ENCODE results near the gene CDC42BPA. TPM values are rescaled to one million over a fixed set of nuclear protein-coding genes. Genes with fewer than 3 reads are reported as not detected.
"Not testable (repeated sequence)": the region's sequence is repeated elsewhere in the genome, so short reads cannot be mapped to it uniquely, and the experiment has no call there.

Gene CDC42BPA
- total and polyA plus RNA-seq, 2 experiments from 2014 or later = 25.1 to 25.2 TPM

GRCh38 chr1:227120826-227121225 is 197.5 kb downstream of the CDC42BPA start:
- no peaks in the 10 kb centered on the region for H3K27me3 ChIP-seq
- DNase-seq (ENCODE audit: low read depth in 1 of 2, low spot score in 1 of 2) = no peak
- no peaks in the 10 kb centered on the region for H3K9me3 ChIP-seq (ENCODE audit: low read depth)
- H3K4me3 ChIP-seq = no peak overlapping the region
- TF ChIP-seq CTCF (IDR thresholded peaks at IDR 0.05; ENCODE audit: low read depth, low read length) = no peak
- H3K36me3 ChIP-seq = peaks cover 6% of the 10 kb centered on the region
- H3K4me1 ChIP-seq (ENCODE audit: low read depth) = no peaks in the 10 kb centered on the region
- no peak overlapping the region for H3K27ac ChIP-seq

- Histone ChIP-seq H3K4me3 (no peak overlapping the region), H3K9me3 (ENCODE audit: low read depth) (no peaks in the 10 kb centered on the region), H3K27ac (no peak overlapping the region), H3K27me3 (no peaks in the 10 kb centered on the region), H3K4me1 (ENCODE audit: low read depth) (no peaks in the 10 kb centered on the region), H3K36me3 (no peaks in the 10 kb centered on the region)
- DNase-seq (ENCODE audit: low read depth in 1 of 2, low spot score in 1 of 2) = no peak
- TF ChIP-seq CTCF (IDR thresholded peaks at IDR 0.05; ENCODE audit: low read depth, low read length) = no peak
These were observed 205.8 kb downstream of the CDC42BPA start for GRCh38 chr1:227112538-227112937.

DNA sequence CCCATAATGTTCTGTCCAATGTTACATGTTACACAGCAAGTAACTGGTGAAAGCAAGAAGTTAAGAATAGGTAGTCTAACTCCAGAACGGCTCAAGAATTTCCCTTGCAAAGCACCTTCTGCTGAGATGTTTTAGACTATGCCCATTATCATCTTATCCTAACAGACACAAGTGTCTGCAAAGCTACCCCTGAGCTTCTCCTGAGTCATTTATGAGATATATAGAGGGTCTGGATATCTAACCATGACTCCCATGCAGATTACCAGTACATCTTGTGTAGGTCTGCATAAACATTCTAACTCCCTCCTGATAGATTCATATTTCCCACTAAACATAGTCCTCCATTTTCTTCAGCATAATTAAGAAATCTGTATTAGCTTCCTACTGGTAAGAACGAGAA is 206.5 kb downstream of the CDC42BPA start:
- Histone ChIP-seq H3K36me3 (no peaks in the 10 kb centered on the region), H3K4me1 (ENCODE audit: low read depth) (no peaks in the 10 kb centered on the region), H3K4me3 (no peak overlapping the region), H3K9me3 (ENCODE audit: low read depth) (no peaks in the 10 kb centered on the region), H3K27ac (no peak overlapping the region), H3K27me3 (no peaks in the 10 kb centered on the region)
- DNase-seq (ENCODE audit: low read depth in 1 of 2, low spot score in 1 of 2) = no peak
- no peak for TF ChIP-seq CTCF (IDR thresholded peaks at IDR 0.05; ENCODE audit: low read depth, low read length)

GRCh38 chr1:227105291-227105690 is 213.0 kb downstream of the CDC42BPA start:
- not testable (repeated sequence) for DNase-seq (ENCODE audit: low read depth in 1 of 2, low spot score in 1 of 2); H3K4me3 ChIP-seq; H3K4me1 ChIP-seq (ENCODE audit: low read depth); H3K27ac ChIP-seq; H3K36me3 ChIP-seq; H3K9me3 ChIP-seq (ENCODE audit: low read depth); H3K27me3 ChIP-seq

DNA sequence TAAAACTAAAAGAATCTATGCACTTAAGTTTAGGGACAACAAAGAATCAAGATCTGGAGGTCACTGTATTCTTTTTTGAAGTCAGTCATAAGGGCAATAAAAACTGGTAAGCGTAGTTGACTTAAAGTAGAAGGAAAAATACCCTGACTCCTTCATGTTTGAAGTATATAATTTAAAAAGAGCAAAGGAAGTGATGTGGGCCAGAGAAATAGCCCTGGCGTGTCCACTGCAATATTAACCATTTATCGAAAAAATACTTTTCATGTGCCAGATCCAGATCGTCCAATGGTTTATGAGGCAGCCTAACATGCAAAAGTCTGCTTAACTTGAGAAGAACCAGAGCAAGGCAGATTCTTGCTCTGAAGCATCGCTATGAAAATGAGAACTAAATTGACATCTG is 216.2 kb downstream of the CDC42BPA start:
- Histone ChIP-seq H3K4me1 (ENCODE audit: low read depth) (no peaks in the 10 kb centered on the region), H3K4me3 (no peak overlapping the region), H3K9me3 (ENCODE audit: low read depth) (no peaks in the 10 kb centered on the region), H3K36me3 (peaks cover 8% of the 10 kb centered on the region), H3K27ac (no peak overlapping the region), H3K27me3 (no peaks in the 10 kb centered on the region)
- no peak for DNase-seq (ENCODE audit: low read depth in 1 of 2, low spot score in 1 of 2)
- no peak for TF ChIP-seq CTCF (IDR thresholded peaks at IDR 0.05; ENCODE audit: low read depth, low read length)

- no peak overlapping the region for H3K4me3 ChIP-seq
- H3K27me3 ChIP-seq = no peaks in the 10 kb centered on the region
- H3K27ac ChIP-seq = no peak overlapping the region
- H3K4me1 ChIP-seq (ENCODE audit: low read depth) = no peaks in the 10 kb centered on the region
- peaks cover 7% of the 10 kb centered on the region for H3K36me3 ChIP-seq
- TF ChIP-seq CTCF (IDR thresholded peaks at IDR 0.05; ENCODE audit: low read depth, low read length) = no peak
- DNase-seq (ENCODE audit: low read depth in 1 of 2, low spot score in 1 of 2) = no peak
- H3K9me3 ChIP-seq (ENCODE audit: low read depth) = no peaks in the 10 kb centered on the region
These were observed 223.9 kb downstream of the CDC42BPA start for GRCh38 chr1:227094249-227094966.

All from cardiac muscle cell (in vitro differentiated cells and primary cell).